Measurements from ENCODE around the gene DMC1. TPM values are rescaled to one million over a fixed set of nuclear protein-coding genes. Genes with fewer than 3 reads are reported as not detected.

Gene DMC1
- polyA plus RNA-seq, 1 of the 3 experiments (the other 2 are of a cell fraction), result not detected

DNA sequence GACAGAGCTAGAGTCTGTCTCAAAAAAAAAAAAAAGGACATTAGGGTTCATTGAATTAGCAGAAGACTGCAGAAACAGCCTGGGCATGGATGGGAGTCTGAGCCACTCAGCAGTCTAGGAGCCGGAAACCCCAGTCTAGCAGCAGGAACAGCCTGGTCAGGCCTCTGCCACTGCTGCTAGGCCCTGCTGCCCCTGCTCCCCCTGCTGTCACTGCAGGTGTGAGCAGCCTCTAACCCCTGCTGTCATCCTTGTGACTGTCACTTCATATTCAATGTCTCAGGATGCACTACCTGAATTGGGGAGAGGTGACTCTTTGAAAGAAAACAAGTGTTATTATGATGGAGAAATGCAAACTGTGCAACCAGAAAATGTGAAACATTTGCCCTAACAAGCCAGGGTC, 56.9 kb downstream of the DMC1 start:
- CTCF ChIA-PET, result no interaction called here
- Histone ChIP-seq H2AFZ (ENCODE audit: low read depth) (no peak overlapping the region), H3K27me3 (ENCODE audit: insufficient read depth) (no peaks in the 10 kb centered on the region), H3K4me3 (ENCODE audit: low read depth in 2 of 2, low read length in 1 of 2) (no peak overlapping the region), H4K20me1 (ENCODE audit: insufficient read depth) (no peaks in the 10 kb centered on the region), H3K4me1 (ENCODE audit: control insufficient read depth in 1 of 2, insufficient read depth in 2 of 2, low read depth in 1 of 2, low read length in 1 of 2) (no peaks in the 10 kb centered on the region), H3K9me2 (no peaks in the 10 kb centered on the region), H3K36me3 (replicated peaks in 1 of 2; ENCODE audit: control insufficient read depth in 1 of 2, insufficient read depth in 2 of 2, low read length in 1 of 2) (no peaks in the 10 kb centered on the region), H3K79me2 (ENCODE audit: insufficient read depth) (no peaks in the 10 kb centered on the region), H3K27ac (ENCODE audit: low read depth in 2 of 2, low read length in 1 of 2) (no peak overlapping the region), H3F3A (replicated peaks; ENCODE audit: insufficient read depth) (no peaks in the 10 kb centered on the region), H3K9ac (no peak overlapping the region), H3K9me3 (no peaks in the 10 kb centered on the region), H3K4me2 (no peak overlapping the region)
- TF ChIP-seq RAD21 (IDR thresholded peaks at IDR 0.05; ENCODE audit: low read length), result 0 out of 2 replicates have a peak, but pooled peaks have one; percentile 16
- TF ChIP-seq YY1 (IDR thresholded peaks at IDR 0.05; ENCODE audit: low read depth), result no peak
- WGBS (ENCODE audit: low lambda C conversion rate), result no CpG with 5 or more reads among the region's 1 CpG
- POLR2A ChIA-PET, result no interaction called here
- DNase-seq, result peak; percentile 19

GRCh38 chr22:38510416-38510970, 59.5 kb downstream of the DMC1 start:
- Histone ChIP-seq H3K9me3 (no peaks in the 10 kb centered on the region), H3K4me2 (no peak overlapping the region), H3K9ac (no peak overlapping the region), H3K79me2 (ENCODE audit: insufficient read depth) (peaks cover 6% of the 10 kb centered on the region), H3K4me1 (ENCODE audit: control insufficient read depth in 1 of 2, insufficient read depth in 2 of 2, low read depth in 1 of 2, low read length in 1 of 2) (peaks cover 0 to 2% of the 10 kb centered on the region in 2 experiments; a peak in 2 of 4 replicates), H3K27ac (ENCODE audit: low read depth in 2 of 2, low read length in 1 of 2) (no peak overlapping the region), H3K27me3 (ENCODE audit: insufficient read depth) (no peaks in the 10 kb centered on the region), H2AFZ (ENCODE audit: low read depth) (no peak overlapping the region), H3K4me3 (ENCODE audit: low read depth in 2 of 2, low read length in 1 of 2) (no peak overlapping the region), H4K20me1 (ENCODE audit: insufficient read depth) (no peaks in the 10 kb centered on the region), H3F3A (replicated peaks; ENCODE audit: insufficient read depth) (no peaks in the 10 kb centered on the region), H3K36me3 (replicated peaks in 1 of 2; ENCODE audit: control insufficient read depth in 1 of 2, insufficient read depth in 2 of 2, low read length in 1 of 2) (no peaks in the 10 kb centered on the region), H3K9me2 (no peaks in the 10 kb centered on the region)
- TF ChIP-seq JUND (IDR thresholded peaks at IDR 0.05) (no peak), TAF1 (IDR thresholded peaks at IDR 0.05; ENCODE audit: borderline replicate concordance, low read depth, low read length) (no peak)
- 98% methylated on average over 5 of the region's 5 CpGs for WGBS (ENCODE audit: low lambda C conversion rate)
- no peak for DNase-seq
- ChIA-PET POLR2A (no interaction called here), CTCF (no interaction called here)

DNA sequence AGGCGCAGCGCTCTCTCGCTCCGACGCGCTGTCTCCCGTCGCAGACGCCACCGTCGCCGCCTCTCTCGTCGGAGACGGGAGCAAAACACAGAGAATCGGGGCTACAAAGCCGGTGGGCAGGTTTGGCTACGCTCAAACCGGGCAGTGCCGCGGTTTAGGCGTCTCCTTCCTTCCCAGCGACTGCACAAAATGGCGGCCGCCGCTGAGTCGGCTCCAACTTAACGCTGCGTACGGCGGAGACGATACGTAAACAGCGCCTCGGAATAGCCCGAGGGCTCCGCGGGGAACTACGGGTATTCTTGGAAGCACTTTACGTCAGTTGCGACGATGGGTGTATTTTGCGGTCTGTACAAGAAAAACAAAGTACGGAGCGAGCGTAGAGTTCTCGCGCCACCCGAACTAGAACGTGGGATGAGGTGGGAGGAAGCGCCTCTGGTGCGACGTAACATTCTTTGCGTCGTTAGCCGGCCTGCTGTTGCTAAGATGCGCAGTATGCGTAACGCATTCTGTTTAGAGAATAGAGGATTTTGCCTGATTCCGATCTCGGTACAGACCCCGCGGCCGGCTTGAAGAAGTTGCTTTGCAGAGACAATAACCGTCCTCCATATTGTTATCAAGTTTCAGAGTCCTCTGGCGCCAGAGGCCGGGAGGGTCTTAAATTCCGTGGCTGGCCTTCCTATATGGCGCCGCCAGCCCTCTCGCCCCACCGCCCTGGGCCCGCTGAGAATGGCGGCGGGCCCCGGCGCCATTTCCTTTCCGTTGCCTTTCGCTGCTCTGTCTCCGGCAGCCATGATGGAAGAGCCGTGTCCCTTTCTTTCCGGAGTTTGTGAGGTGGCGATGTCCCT, 63.6 kb downstream of the DMC1 start, which contains the start of gene DDX17:
DDX17 (minus strand) TSS at position 194 of the 845 bp plus-strand sequence.
- H3K79me2 ChIP-seq (ENCODE audit: insufficient read depth), result peaks cover 47% of the 10 kb centered on the region
- H3K4me3 ChIP-seq (ENCODE audit: low read depth in 2 of 2, low read length in 1 of 2), result peak within 1 kb of the TSS; percentile 67 to 73
- peak within 1 kb of the TSS; percentile 98 for H3K9ac ChIP-seq
- no peaks in the 10 kb centered on the region for H3K9me2 ChIP-seq
- peak; percentile 86 for DNase-seq
- H3K4me2 ChIP-seq, result peak within 1 kb of the TSS; percentile 78
- H3K27me3 ChIP-seq (ENCODE audit: insufficient read depth), result no peaks in the 10 kb centered on the region
- ChIA-PET POLR2A (no interaction called here), CTCF (no interaction called here)
- H3K36me3 ChIP-seq (replicated peaks in 1 of 2; ENCODE audit: control insufficient read depth in 1 of 2, insufficient read depth in 2 of 2, low read length in 1 of 2), result peaks cover 3 to 8% of the 10 kb centered on the region in 2 experiments
- H3K27ac ChIP-seq (ENCODE audit: low read depth in 2 of 2, low read length in 1 of 2), result peak within 1 kb of the TSS; percentile 91 to 96
- 0% methylated on average over 13 of the region's 83 CpGs for WGBS (ENCODE audit: low lambda C conversion rate)
- peaks cover 2 to 9% of the 10 kb centered on the region in 2 experiments; a peak in 3 of 4 replicates for H3K4me1 ChIP-seq (ENCODE audit: control insufficient read depth in 1 of 2, insufficient read depth in 2 of 2, low read depth in 1 of 2, low read length in 1 of 2)
- peak; percentile 86 for TF ChIP-seq YY1 (IDR thresholded peaks at IDR 0.05; ENCODE audit: low read depth)
- TF ChIP-seq MEF2A (IDR thresholded peaks at IDR 0.05; ENCODE audit: borderline replicate concordance, low read depth), result no peak
- TF ChIP-seq TAF1 (IDR thresholded peaks at IDR 0.05; ENCODE audit: borderline replicate concordance, low read depth, low read length), result peak; percentile 71; the same call in 1 of the 2 replicates
- 0 out of 2 replicates have a peak, but pooled peaks have one; percentile 22 for TF ChIP-seq RCOR1 (IDR thresholded peaks at IDR 0.05; ENCODE audit: low read length)
- no peak for TF ChIP-seq CHD2 (IDR thresholded peaks at IDR 0.05; ENCODE audit: low read length, partially characterized antibody)
- peak; percentile 58 for TF ChIP-seq POLR2AphosphoS5 (IDR thresholded peaks at IDR 0.05; ENCODE audit: low read depth, low read length)
- H3K9me3 ChIP-seq, result no peaks in the 10 kb centered on the region
- H2AFZ ChIP-seq (ENCODE audit: low read depth), result peak within 1 kb of the TSS; percentile 92; the same call in 1 of the 2 replicates
- H4K20me1 ChIP-seq (ENCODE audit: insufficient read depth), result peaks cover 39% of the 10 kb centered on the region
- no peaks in the 10 kb centered on the region for H3F3A ChIP-seq (replicated peaks; ENCODE audit: insufficient read depth)
